ENCODE results near the gene ATP10A.

Gene ATP10A

DNA sequence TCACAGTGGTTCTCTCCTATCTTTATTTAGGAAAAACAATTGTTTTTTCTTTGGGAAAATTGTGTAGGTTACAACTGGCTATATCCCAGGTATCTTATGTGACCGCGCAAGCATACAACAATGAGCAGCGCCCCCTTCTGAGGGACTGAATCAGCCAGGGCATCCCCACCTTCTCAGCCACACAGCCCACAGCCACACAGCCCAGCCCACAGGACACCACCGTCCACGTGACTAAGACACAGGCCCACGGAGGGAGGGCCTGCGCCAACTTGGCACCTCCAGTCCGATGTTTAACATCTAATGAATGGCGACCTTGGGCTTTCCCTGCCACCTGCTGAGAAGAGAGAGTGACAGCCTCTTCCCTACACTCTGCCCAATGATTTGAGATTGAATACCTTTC is 68.1 kb downstream of the ATP10A start:
- DNase-seq (ENCODE audit: low spot score): no peak

DNA sequence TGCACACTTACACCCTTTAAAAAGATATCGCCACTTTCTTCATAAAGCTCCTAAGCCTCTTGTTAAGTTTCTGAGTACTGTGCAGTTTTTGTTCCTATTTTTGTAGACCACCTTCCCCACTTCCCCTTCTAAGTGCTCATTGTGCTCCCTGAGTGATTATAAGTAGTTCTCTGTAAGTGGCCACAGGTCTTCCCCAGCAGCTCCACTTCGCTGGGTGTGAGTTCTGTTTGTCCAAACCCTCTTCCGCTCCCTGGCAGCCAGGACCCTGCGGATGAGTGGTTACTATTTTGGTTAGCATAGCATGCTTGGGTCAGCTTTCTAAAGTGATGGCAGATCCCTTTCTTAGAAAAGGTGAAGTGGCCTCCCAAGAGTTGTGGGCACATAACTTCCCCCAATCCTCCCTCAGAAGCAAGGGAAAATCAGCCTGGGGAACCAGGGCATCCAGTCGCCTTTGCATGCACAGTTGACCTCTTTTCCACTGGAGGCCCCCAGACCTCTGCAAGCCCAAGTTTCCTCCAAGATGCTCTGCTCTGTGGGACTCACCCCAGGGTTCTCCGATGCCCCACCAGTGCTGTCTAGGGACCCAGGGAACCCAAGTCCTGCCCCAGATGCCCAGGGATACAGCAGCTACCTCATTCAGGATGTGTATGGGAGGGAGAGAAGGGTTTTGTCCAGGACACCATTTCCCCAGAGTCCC is 69.6 kb downstream of the ATP10A start:
- DNase-seq (ENCODE audit: low spot score): no peak

GRCh38 chr15:25792128-25792527 is 71.0 kb downstream of the ATP10A start:
- no peak for DNase-seq (ENCODE audit: low spot score)

GRCh38 chr15:25790000-25790660 is 73.0 kb downstream of the ATP10A start:
- no peak for DNase-seq (ENCODE audit: low spot score)

- DNase-seq (ENCODE audit: low spot score): no peak
Measured at GRCh38 chr15:25789616-25789999, 73.5 kb downstream of the ATP10A start.

GRCh38 chr15:25789211-25789610 is 73.9 kb downstream of the ATP10A start:
- DNase-seq (ENCODE audit: low spot score): no peak

- peak; percentile 53 for DNase-seq (ENCODE audit: low spot score)
Measured at GRCh38 chr15:25787855-25788520, 75.1 kb downstream of the ATP10A start.

- no peak for DNase-seq (ENCODE audit: low spot score)
Measured at GRCh38 chr15:25787381-25787780, 75.7 kb downstream of the ATP10A start.

DNA sequence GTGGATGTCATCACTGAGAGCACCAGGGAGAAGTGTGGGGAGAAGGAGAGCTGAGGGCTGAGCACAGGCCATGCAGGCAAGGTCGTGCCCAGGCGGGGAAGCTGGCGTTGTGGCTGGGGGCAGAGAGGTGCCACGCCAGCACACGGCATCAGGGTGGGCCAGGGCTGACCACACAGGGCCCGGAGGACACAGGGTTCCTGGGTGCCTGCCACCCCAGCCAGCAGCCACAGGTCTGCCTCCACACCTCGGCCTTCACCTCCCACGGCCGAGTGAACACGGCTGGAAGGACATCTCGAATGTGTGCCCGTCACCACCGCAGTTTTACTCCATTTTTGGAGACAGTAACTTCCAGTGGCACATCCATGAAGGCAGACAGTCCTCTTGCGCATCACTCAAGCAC is 77.1 kb downstream of the ATP10A start:
- DNase-seq (ENCODE audit: low spot score): no peak

DNA sequence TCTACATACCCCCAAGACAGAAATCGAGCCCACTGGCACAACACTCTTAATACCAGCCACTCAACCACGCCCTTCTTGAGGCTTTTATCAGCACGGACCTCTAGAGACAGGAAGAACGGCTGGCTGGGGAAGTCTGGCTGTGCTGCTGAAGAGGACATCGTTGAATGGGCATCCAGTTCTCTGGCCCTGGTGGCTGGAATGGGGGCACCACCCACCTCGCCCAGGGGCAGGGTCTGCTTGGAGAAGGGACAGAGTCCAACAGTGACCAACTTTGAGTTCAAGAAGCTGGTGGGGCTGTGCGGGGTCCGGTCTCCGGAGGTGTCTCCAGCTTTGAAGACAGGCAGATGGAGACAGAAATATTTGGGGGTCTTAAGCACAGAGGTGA is 77.5 kb downstream of the ATP10A start:
- DNase-seq (ENCODE audit: low spot score): no peak

GRCh38 chr15:25784876-25785640 is 78.1 kb downstream of the ATP10A start:
- no peak for DNase-seq (ENCODE audit: low spot score)

GRCh38 chr15:25783607-25784540 is 79.3 kb downstream of the ATP10A start:
- DNase-seq (ENCODE audit: low spot score): peak; percentile 14

DNA sequence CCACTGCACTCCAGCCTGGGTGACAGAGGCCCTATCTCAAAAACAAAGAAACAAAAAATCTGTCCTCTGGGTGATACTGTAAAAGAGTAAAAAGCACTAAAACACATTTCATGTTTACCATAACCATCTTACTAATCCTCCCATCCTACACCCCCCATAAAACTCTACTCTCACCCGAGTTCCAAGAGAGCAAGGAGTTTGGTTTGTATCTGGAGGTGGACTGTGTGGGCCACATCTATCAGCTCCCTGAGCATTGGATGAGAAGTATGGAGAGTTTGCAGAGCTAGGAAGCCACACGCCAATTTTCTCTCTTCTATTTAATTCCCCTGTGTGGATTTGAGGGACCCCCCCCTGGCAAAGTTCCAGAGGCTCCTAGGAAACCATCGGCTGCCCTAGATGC is 80.0 kb downstream of the ATP10A start:
- DNase-seq (ENCODE audit: low spot score): no peak

DNA sequence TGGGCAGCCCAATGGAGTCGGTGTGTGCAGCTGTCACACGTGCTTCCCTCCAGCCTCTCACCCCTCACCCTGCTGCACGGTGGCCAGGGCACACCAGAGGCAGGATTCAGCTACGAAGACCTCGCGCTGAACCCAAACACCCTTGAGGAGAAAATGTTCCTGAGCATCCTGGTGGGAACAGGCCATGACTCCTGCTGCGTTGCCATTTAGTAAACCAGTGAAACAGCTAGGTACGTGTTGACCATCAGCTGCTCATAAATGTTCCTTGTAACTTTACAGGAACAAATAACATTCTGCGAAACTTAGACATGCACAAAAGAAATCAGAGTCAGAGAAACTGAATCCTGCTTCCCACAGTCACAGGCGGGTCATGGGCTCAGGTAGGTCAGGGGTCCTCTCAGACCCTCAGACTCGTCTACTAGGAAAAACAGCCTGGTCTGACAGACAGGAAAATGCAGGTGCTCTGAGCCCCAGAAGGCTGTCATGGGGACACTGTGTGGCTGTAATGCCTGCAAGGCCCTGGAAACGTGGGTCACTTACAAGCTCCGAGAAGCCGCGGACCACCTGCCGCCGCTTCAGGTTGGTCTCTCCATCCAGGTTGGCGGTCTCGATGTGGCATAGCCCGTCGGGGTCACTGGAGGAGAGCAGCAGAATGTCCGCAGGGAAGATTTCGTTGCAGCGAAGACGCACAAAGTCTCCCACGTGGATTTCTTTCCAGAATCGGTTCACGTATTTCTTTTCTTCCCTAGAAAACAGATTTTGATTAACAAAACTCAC is 82.5 kb downstream of the ATP10A start:
- DNase-seq (ENCODE audit: low spot score): no peak

- no peak for DNase-seq (ENCODE audit: low spot score)
Measured at GRCh38 chr15:25778161-25778560, 85.0 kb downstream of the ATP10A start.

- DNase-seq (ENCODE audit: low spot score): no peak
Measured at GRCh38 chr15:25777037-25777436, 86.1 kb downstream of the ATP10A start.

- no peak for DNase-seq (ENCODE audit: low spot score)
Measured at GRCh38 chr15:25776071-25776746, 86.9 kb downstream of the ATP10A start.

DNA sequence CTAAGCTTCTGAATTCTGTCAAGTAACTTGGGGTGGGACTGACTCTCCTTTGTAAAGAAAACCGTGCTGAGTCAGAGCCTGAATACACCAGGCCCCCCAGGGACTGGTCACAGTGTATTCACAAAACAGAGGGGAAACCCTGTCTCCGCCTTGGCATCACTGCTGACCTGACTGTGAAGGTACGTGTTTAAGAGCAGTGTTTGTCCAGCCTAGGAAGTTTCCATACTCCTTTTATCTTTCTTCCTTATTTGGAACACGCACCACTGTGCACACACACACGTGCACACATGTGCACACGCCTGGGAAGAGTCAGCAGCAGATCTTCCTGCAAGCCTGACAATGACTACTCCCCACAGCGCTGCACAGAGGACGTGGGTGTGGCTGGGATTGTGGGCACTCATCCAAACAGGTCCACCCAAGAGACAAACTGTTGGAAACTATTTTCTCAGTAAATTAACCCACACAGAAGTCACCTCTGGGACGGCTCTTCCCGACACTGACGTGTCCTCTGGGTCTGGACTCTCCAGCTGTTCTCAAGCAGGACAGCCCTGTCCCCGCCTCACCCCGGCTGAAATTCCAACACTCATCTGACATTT is 87.7 kb downstream of the ATP10A start:
- DNase-seq (ENCODE audit: low spot score): peak; percentile 73

DNA sequence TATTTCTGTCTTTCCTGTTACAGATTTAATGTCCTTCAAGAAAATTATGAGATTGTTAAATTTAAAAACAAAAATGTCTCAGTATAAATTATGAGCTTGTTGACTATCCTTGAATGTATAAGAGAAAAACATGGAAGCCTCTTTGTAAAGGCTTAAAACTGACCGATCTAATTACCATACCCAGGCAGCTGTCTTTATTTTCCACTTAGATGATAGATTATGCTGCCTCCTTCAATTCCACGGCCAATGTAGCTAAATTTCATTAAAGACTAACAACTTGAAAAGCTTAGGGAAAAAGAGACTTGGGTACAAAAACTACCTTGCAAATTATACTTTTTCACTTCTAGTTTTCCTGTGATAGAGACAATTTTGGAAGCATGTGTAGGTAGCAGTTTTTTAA is 88.3 kb downstream of the ATP10A start:
- no peak for DNase-seq (ENCODE audit: low spot score)

GRCh38 chr15:25773248-25773647 is 89.9 kb downstream of the ATP10A start:
- peak; percentile 49 for DNase-seq (ENCODE audit: low spot score)
